Motor neuron (in vitro differentiated cells): ENCODE measurements around the gene UBAC1. TPM values are rescaled to one million over a fixed set of nuclear protein-coding genes. Genes with fewer than 3 reads are reported as not detected.

Experiments
- ATAC-seq, 8 experiments: fragments of 200-7000 bp; cut with Tn5 transposase; replicated peaks in 6 of 8; 2 replicates each; pipeline ENCODE4 v1.8.0; 2021; ENCODE audit warnings: mild to moderate bottlenecking in 8 of 8, moderate library complexity in 8 of 8
- H3K27ac ChIP-seq, 2 donors: fragments of 250-450 bp; sonication (Bioruptor Pico); 2 replicates each; pipeline ENCODE4 v1.9.0; 2021; ENCODE audit warnings: antibody characterized with exemption in 2 of 2, mild to moderate bottlenecking in 2 of 2, moderate library complexity in 1 of 2
- H3K4me1 ChIP-seq, 2 donors: fragments of 250-450 bp; sonication (Bioruptor Pico); replicated peaks in 1 of 2; 2 replicates each; pipeline ENCODE4 v1.6.1; 2021; ENCODE audit warnings: antibody characterized with exemption in 2 of 2, mild to moderate bottlenecking in 2 of 2, moderate library complexity in 1 of 2
- H3K4me3 ChIP-seq, 5 donors: fragments of 250-450 bp; sonication (Bioruptor Pico); 2 replicates each; pipeline ENCODE4 v1.9.0; 2021; ENCODE audit warnings: antibody characterized with exemption in 5 of 5, mild to moderate bottlenecking in 5 of 5, moderate library complexity in 4 of 5
- WGBS, 10 experiments: fragments of 450-650 bp; shearing (Covaris generic); methylation state at CpG; one replicate each; pipeline ENCODE4 v1.0.0; 2022; 5-methylcytosine and 5-hydroxymethylcytosine counted together
- in situ Hi-C, 9 experiments: fragments of 400-800 bp; cut with MboI; loops; one replicate each; pipeline ENCODE4 v1.15.0; 2021; ENCODE audit warnings: low sequenced_read_pairs in 9 of 9, low pct_unique_long_range_greater_than_20kb in 2 of 9; ENCODE audit not compliant: unreplicated experiment in 9 of 9
- total RNA-seq, 8 experiments: library from RNA; unstranded; fragments of 300-600 nt; gene quantifications; 2 replicates each; pipeline versions ENCODE4 v1.2.3 to v1.2.4, GENCODE V29; 2022

UBAC1 gene
- total RNA-seq, 8 experiments from 2014 or later, result 23.2 to 41.9 (median 29.5) TPM

- WGBS, 10 experiments, result 70 to 90% (median 80%) methylated on average over 2 to 7 of the region's 18 CpGs; no CpG with 5 or more reads in 4 of the 10 experiments
- ATAC-seq, result no peak
- Histone ChIP-seq H3K27ac (peak overlapping the region in 1 of 2 donors; percentile 95), H3K4me1 (peaks cover 74 to 88% of the 10 kb centered on the region in 2 donors), H3K4me3 (no peak overlapping the region)
- in situ Hi-C loops, result loop anchor here in 1 of 9 experiments (25.0 kb wide), 1 partner anchor 96 kb away; the partner anchor contains the start of gene NACC2
These were observed 30.6 kb upstream of the UBAC1 start for GRCh38 chr9:135991771-135992170.

- Histone ChIP-seq H3K27ac (peak overlapping the region; percentile 72 to 77), H3K4me3 (no peak overlapping the region), H3K4me1 (peaks cover 77 to 92% of the 10 kb centered on the region in 2 donors)
- WGBS, 10 experiments, result 0 to 100% (median 0%) methylated on average over 1 to 2 of the region's 21 CpGs; no CpG with 5 or more reads in 5 of the 10 experiments
- in situ Hi-C loops, result loop anchor here in 1 of 9 experiments (25.0 kb wide), 1 partner anchor 97 kb away; the partner anchor contains the start of gene NACC2
- ATAC-seq, result peak in 5 of 8 experiments; percentile 8 to 29 (median 25)
These were observed 29.6 kb upstream of the UBAC1 start for GRCh38 chr9:135990468-135991429.

- peak overlapping the region; percentile 69 to 72 for H3K27ac ChIP-seq
- in situ Hi-C loops, result loop anchor here in 1 of 9 experiments (25.0 kb wide), 1 partner anchor 97 kb away; the partner anchor contains the start of gene NACC2
- ATAC-seq, result no peak
- H3K4me3 ChIP-seq, result no peak overlapping the region
- H3K4me1 ChIP-seq, result peaks cover 72 to 87% of the 10 kb centered on the region in 2 donors
- WGBS, 10 experiments, result 53 to 86% (median 63%) methylated on average over 1 to 8 of the region's 36 CpGs; no CpG with 5 or more reads in 4 of the 10 experiments
These were observed 28.7 kb upstream of the UBAC1 start for GRCh38 chr9:135989722-135990467.

GRCh38 chr9:135989157-135989556 is 28.0 kb upstream of the UBAC1 start:
- Histone ChIP-seq H3K27ac (peak overlapping the region; percentile 69 to 72), H3K4me1 (peaks cover 65 to 87% of the 10 kb centered on the region in 2 donors), H3K4me3 (no peak overlapping the region)
- in situ Hi-C loops, result loop anchor here in 1 of 9 experiments (25.0 kb wide), 1 partner anchor 98 kb away; the partner anchor contains the start of gene NACC2
- no peak for ATAC-seq
- 60 to 100% (median 100%) methylated on average over 1 to 2 of the region's 8 CpGs; no CpG with 5 or more reads in 7 of the 10 experiments for WGBS, 10 experiments

GRCh38 chr9:135988493-135988892 is 27.3 kb upstream of the UBAC1 start:
- H3K27ac ChIP-seq, result peak overlapping the region in 1 of 2 donors; percentile 69
- WGBS, 10 experiments, result 50 to 100% (median 93%) methylated on average over 1 to 5 of the region's 17 CpGs; no CpG with 5 or more reads in 5 of the 10 experiments
- no peak overlapping the region for H3K4me3 ChIP-seq
- peak in 5 of 8 experiments; percentile 4 to 18 (median 14) for ATAC-seq
- H3K4me1 ChIP-seq, result peaks cover 64 to 87% of the 10 kb centered on the region in 2 donors
- in situ Hi-C loops, result loop anchor here in 1 of 9 experiments (25.0 kb wide), 1 partner anchor 99 kb away; the partner anchor contains the start of gene NACC2

- in situ Hi-C loops, result loop anchor here in 1 of 9 experiments (25.0 kb wide), 1 partner anchor 99 kb away; the partner anchor contains the start of gene NACC2
- H3K4me3 ChIP-seq, result no peak overlapping the region
- no peak overlapping the region for H3K27ac ChIP-seq
- ATAC-seq, result no peak
- WGBS, 10 experiments, result 93 to 100% (median 100%) methylated on average over 3 of the region's 16 CpGs; no CpG with 5 or more reads in 7 of the 10 experiments
- H3K4me1 ChIP-seq, result peaks cover 65 to 87% of the 10 kb centered on the region in 2 donors
These were observed 26.7 kb upstream of the UBAC1 start for GRCh38 chr9:135987838-135988404.

- 20 to 66% methylated on average over 1 to 5 of the region's 15 CpGs; no CpG with 5 or more reads in 8 of the 10 experiments for WGBS, 10 experiments
- no peak for ATAC-seq
- in situ Hi-C loops, result loop anchor here in 1 of 9 experiments (25.0 kb wide), 1 partner anchor 101 kb away; the partner anchor contains the start of gene NACC2
These were observed 25.4 kb upstream of the UBAC1 start for GRCh38 chr9:135986605-135987004.

GRCh38 chr9:135985889-135986288 is 24.7 kb upstream of the UBAC1 start:
- H3K4me3 ChIP-seq, result no peak overlapping the region
- 60 to 100% (median 100%) methylated on average over 1 of the region's 21 CpGs; no CpG with 5 or more reads in 7 of the 10 experiments for WGBS, 10 experiments
- H3K27ac ChIP-seq, result no peak overlapping the region
- H3K4me1 ChIP-seq, result peaks cover 50 to 70% of the 10 kb centered on the region in 2 donors
- ATAC-seq, result no peak
- in situ Hi-C loops, result loop anchor here in 1 of 9 experiments (25.0 kb wide), 1 partner anchor 101 kb away; the partner anchor contains the start of gene NACC2

More at GRCh38 chr9:135986605-135987004, 25.4 kb upstream of the UBAC1 start:
- Histone ChIP-seq H3K4me1 (peaks cover 56 to 77% of the 10 kb centered on the region in 2 donors), H3K4me3 (no peak overlapping the region), H3K27ac (no peak overlapping the region)

GRCh38 chr9:135985459-135985774 is 24.2 kb upstream of the UBAC1 start:
- peaks cover 48 to 67% of the 10 kb centered on the region in 2 donors for H3K4me1 ChIP-seq
- H3K27ac ChIP-seq, result no peak overlapping the region
- no peak for ATAC-seq
- H3K4me3 ChIP-seq, result no peak overlapping the region
- in situ Hi-C loops, result loop anchor here in 1 of 9 experiments (25.0 kb wide), 1 partner anchor 102 kb away; the partner anchor contains the start of gene NACC2
- WGBS, 10 experiments, result 77 to 100% (median 97%) methylated on average over 1 to 5 of the region's 14 CpGs; no CpG with 5 or more reads in 5 of the 10 experiments

GRCh38 chr9:135984072-135984710 is 23.0 kb upstream of the UBAC1 start:
- in situ Hi-C loops, result loop anchor here in 1 of 9 experiments (25.0 kb wide), 1 partner anchor 103 kb away; the partner anchor contains the start of gene NACC2
- 25 to 100% (median 80%) methylated on average over 1 to 9 of the region's 22 CpGs; no CpG with 5 or more reads in 3 of the 10 experiments for WGBS, 10 experiments

More at GRCh38 chr9:135984072-135984710, 23.0 kb upstream of the UBAC1 start:
- ATAC-seq, result peak in 1 of 8 experiments; percentile 4
- peak overlapping the region in 1 of 2 donors; percentile 5 for H3K27ac ChIP-seq
- peaks cover 39 to 56% of the 10 kb centered on the region in 2 donors for H3K4me1 ChIP-seq
- no peak overlapping the region for H3K4me3 ChIP-seq
